ENCODE measurements around the gene CENPT. TPM values are rescaled to one million over a fixed set of nuclear protein-coding genes. Genes with fewer than 3 reads are reported as not detected.
A peak's percentile ranks its signal among the peaks of the same experiment; 100 is the strongest.

CENPT gene
- total RNA-seq, 1 experiment from 2014 or later, result 54.3 TPM

- intact Hi-C loops (cut with micrococcal nuclease; ENCODE audit: unreplicated experiment), result no loop called here
- no TSS peak for BruUV-seq (replicated peaks)
- TF ChIP-seq CTCF (IDR thresholded peaks at IDR 0.05; ENCODE audit: unreplicated experiment), result no peak
- Mint-ChIP-seq H3K36me3 (ENCODE audit: insufficient read depth, unreplicated experiment) (peaks cover 33% of the 10 kb centered on the region), H3K4me1 (ENCODE audit: low read depth, unreplicated experiment) (peaks cover 10% of the 10 kb centered on the region), H3K27me3 (ENCODE audit: unreplicated experiment) (no peaks in the 10 kb centered on the region), H3K4me3 (ENCODE audit: low read depth, unreplicated experiment) (no peak overlapping the region), H3K9me3 (ENCODE audit: low read depth, unreplicated experiment) (no peaks in the 10 kb centered on the region), H3K27ac (ENCODE audit: unreplicated experiment) (no peak overlapping the region)
- CTCF ChIA-PET, result interaction anchor here (0.6 to 0.8 kb wide), 2 partner anchors 66 to 1171 kb away, joined by 4 read pairs; no protein-coding TSS in a partner anchor
- no peak for DNase-seq
Measured at GRCh38 chr16:67885976-67886375, 38.5 kb upstream of the CENPT start.

- no peak overlapping the region for H3K4me3 Mint-ChIP-seq (ENCODE audit: low read depth, unreplicated experiment)
- TF ChIP-seq CTCF (IDR thresholded peaks at IDR 0.05; ENCODE audit: unreplicated experiment), result no peak
- H3K4me1 Mint-ChIP-seq (ENCODE audit: low read depth, unreplicated experiment), result peaks cover 10% of the 10 kb centered on the region
- intact Hi-C loops (cut with micrococcal nuclease; ENCODE audit: unreplicated experiment), result no loop called here
- CTCF ChIA-PET, result interaction anchor here (0.8 kb wide), 1 partner anchor 66 kb away, joined by 4 read pairs; no protein-coding TSS in a partner anchor
- no TSS peak for BruUV-seq (replicated peaks)
- H3K27ac Mint-ChIP-seq (ENCODE audit: unreplicated experiment), result no peak overlapping the region
- H3K27me3 Mint-ChIP-seq (ENCODE audit: unreplicated experiment), result no peaks in the 10 kb centered on the region
- peaks cover 36% of the 10 kb centered on the region for H3K36me3 Mint-ChIP-seq (ENCODE audit: insufficient read depth, unreplicated experiment)
- H3K9me3 Mint-ChIP-seq (ENCODE audit: low read depth, unreplicated experiment), result no peaks in the 10 kb centered on the region
- no peak for DNase-seq
Measured at GRCh38 chr16:67885545-67885944, 38.1 kb upstream of the CENPT start.

GRCh38 chr16:67884684-67885083 lies 37.2 kb upstream of the CENPT start, which contains the start of gene NRN1L:
TSS of gene NRN1L (plus strand) at chr16:67884885. CDS start at chr16:67884904, 19 bp downstream.
- no TSS peak for BruUV-seq (replicated peaks)
- Mint-ChIP-seq H3K27me3 (ENCODE audit: unreplicated experiment) (no peaks in the 10 kb centered on the region), H3K4me1 (ENCODE audit: low read depth, unreplicated experiment) (peaks cover 10% of the 10 kb centered on the region), H3K4me3 (ENCODE audit: low read depth, unreplicated experiment) (no peak within 1 kb of the TSS), H3K9me3 (ENCODE audit: low read depth, unreplicated experiment) (no peaks in the 10 kb centered on the region), H3K36me3 (ENCODE audit: insufficient read depth, unreplicated experiment) (peaks cover 44% of the 10 kb centered on the region), H3K27ac (ENCODE audit: unreplicated experiment) (no peak within 1 kb of the TSS)
- no peak for TF ChIP-seq CTCF (IDR thresholded peaks at IDR 0.05; ENCODE audit: unreplicated experiment)
- DNase-seq, result no peak
- intact Hi-C loops (cut with micrococcal nuclease; ENCODE audit: unreplicated experiment), result no loop called here
- CTCF ChIA-PET, result interaction anchor here (0.5 to 2.1 kb wide), 5 partner anchors 8 to 156 kb away, joined by 3 to 10 read pairs (median 5); partner anchors contain the start of genes EDC4 and PSKH1

- no TSS peak for BruUV-seq (replicated peaks)
- H3K27ac Mint-ChIP-seq (ENCODE audit: unreplicated experiment), result no peak overlapping the region
- peaks cover 10% of the 10 kb centered on the region for H3K4me1 Mint-ChIP-seq (ENCODE audit: low read depth, unreplicated experiment)
- CTCF ChIA-PET, result interaction anchor here (0.6 to 2.1 kb wide), 11 partner anchors 9 to 328 kb away, joined by 3 to 10 read pairs (median 5); partner anchors contain the start of genes EDC4, PSKH1, RANBP10 and TSNAXIP1
- no peaks in the 10 kb centered on the region for H3K9me3 Mint-ChIP-seq (ENCODE audit: low read depth, unreplicated experiment)
- H3K27me3 Mint-ChIP-seq (ENCODE audit: unreplicated experiment), result no peaks in the 10 kb centered on the region
- no peak overlapping the region for H3K4me3 Mint-ChIP-seq (ENCODE audit: low read depth, unreplicated experiment)
- DNase-seq, result peak; percentile 86
- intact Hi-C loops (cut with micrococcal nuclease; ENCODE audit: unreplicated experiment), result no loop called here
- peak; percentile 89 for TF ChIP-seq CTCF (IDR thresholded peaks at IDR 0.05; ENCODE audit: unreplicated experiment)
- H3K36me3 Mint-ChIP-seq (ENCODE audit: insufficient read depth, unreplicated experiment), result peaks cover 52% of the 10 kb centered on the region
Measured at GRCh38 chr16:67883872-67884261, 36.4 kb upstream of the CENPT start.

Data from Calu3 (cell line).